GM19468 (cell line): Measurements from ENCODE around the gene AP2M1.

ENCODE experiments used
- ATAC-seq: cut with Tn5 transposase; IDR thresholded peaks from one replicate; pipeline ENCODE4 v1.9.1; 2021; ENCODE audit warnings: mild to moderate bottlenecking, moderate library complexity, moderate number of reproducible peaks; ENCODE audit not compliant: unreplicated experiment; ENCODE audit errors: extremely low read depth

Gene AP2M1

GRCh38 chr3:184176377-184177330 lies 2.0 kb downstream of the AP2M1 start:
- no peak for ATAC-seq

GRCh38 chr3:184177331-184177731 lies 2.7 kb downstream of the AP2M1 start:
- ATAC-seq, result no peak

GRCh38 chr3:184177767-184178306 lies 3.2 kb downstream of the AP2M1 start:
- ATAC-seq, result no peak

GRCh38 chr3:184178521-184179138 lies 4.0 kb downstream of the AP2M1 start:
- no peak for ATAC-seq

- ATAC-seq, result no peak
Measured at GRCh38 chr3:184180165-184180564, 5.5 kb downstream of the AP2M1 start.

- no peak for ATAC-seq
Measured at GRCh38 chr3:184181596-184181995, 6.9 kb downstream of the AP2M1 start.

GRCh38 chr3:184183679-184184078 lies 9.0 kb downstream of the AP2M1 start:
- ATAC-seq, result no peak

- ATAC-seq, result no peak
Measured at GRCh38 chr3:184184546-184185230, 10.0 kb downstream of the AP2M1 start.

- ATAC-seq, result peak; percentile 84
Measured at GRCh38 chr3:184185461-184186183, 11.0 kb downstream of the AP2M1 start.

GRCh38 chr3:184186184-184186901 lies 11.7 kb downstream of the AP2M1 start, which contains the start of gene ABCF3:
Gene ABCF3, plus strand, starts transcription at chr3:184186199. Its CDS starts 9 bp downstream, at chr3:184186208.
- no peak for ATAC-seq

GRCh38 chr3:184186902-184187207 lies 12.2 kb downstream of the AP2M1 start:
- ATAC-seq, result no peak

- no peak for ATAC-seq
Measured at GRCh38 chr3:184188080-184188479, 13.4 kb downstream of the AP2M1 start.

GRCh38 chr3:184189421-184189820 lies 14.8 kb downstream of the AP2M1 start:
- ATAC-seq, result no peak

- no peak for ATAC-seq
Measured at GRCh38 chr3:184192889-184193288, 18.2 kb downstream of the AP2M1 start.

GRCh38 chr3:184193991-184194539 lies 19.4 kb downstream of the AP2M1 start:
- no peak for ATAC-seq

- no peak for ATAC-seq
Measured at GRCh38 chr3:184196536-184196935, 21.9 kb downstream of the AP2M1 start.

GRCh38 chr3:184198509-184198908 lies 23.9 kb downstream of the AP2M1 start:
- no peak for ATAC-seq

GRCh38 chr3:184200825-184201224 lies 26.2 kb downstream of the AP2M1 start:
- ATAC-seq, result no peak

GRCh38 chr3:184203526-184203925 lies 28.9 kb downstream of the AP2M1 start:
- no peak for ATAC-seq
